ENCODE measurements around the gene SRMS.

The SRMS gene

DNA sequence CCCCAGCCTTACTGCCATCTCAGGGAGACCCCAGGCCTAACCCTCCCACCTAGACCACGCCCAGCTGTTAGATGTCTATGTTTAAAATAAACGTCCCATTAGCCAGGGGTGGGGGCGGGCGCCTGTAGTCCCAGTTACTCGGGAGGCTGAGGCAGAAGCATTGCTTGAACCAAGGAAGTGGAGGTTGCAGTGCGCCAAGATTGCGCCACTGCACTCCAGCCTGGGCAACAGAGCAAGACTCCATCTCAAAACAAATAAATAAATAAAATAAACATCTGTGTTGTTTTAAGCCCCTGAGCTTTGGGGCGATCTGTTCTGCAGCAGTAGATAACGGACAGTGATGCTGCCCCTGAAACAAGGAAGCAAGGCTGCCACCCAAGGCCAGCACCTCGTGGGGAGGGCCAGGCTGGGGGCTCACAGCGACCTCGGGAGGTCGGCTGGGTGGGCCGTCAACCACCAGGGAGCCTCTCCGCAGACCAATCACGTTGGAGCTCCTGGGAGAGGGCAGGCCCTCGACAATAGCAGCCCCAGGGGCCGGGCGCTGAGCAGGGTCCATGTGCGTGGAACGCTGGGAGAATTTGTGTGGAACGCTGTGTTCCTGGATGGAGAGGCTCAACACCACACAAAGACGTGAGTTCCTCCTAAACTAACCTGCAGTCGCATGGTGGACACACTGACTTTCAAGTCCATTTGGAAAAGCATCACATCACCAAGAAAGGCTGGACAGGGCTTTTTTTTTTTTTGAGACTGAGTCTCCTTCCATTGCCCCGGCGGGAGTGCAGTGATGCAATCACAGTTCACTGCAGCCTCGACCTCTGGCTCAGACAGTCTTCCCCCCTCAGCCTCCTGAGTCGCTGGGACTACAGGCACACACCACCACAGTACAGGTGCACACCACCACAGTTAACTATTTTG, 27.5 kb upstream of the SRMS start:
- peaks cover 9% of the 10 kb centered on the region; the same call in 1 of the 2 replicates for H3K4me1 ChIP-seq (ENCODE audit: low read length)
- no peaks in the 10 kb centered on the region for H3K79me2 ChIP-seq (ENCODE audit: low read length)
- peaks cover 63% of the 10 kb centered on the region for H3K27me3 ChIP-seq (ENCODE audit: low read depth, low read length)
- H3K9ac ChIP-seq (ENCODE audit: low read length), result no peak overlapping the region
- no peak overlapping the region for H3K27ac ChIP-seq (ENCODE audit: low read length)
- no peaks in the 10 kb centered on the region for H3K9me3 ChIP-seq (ENCODE audit: insufficient read depth, low read length)
- no peak overlapping the region for H2AFZ ChIP-seq (ENCODE audit: low read depth, low read length)
- peak overlapping the region; percentile 84 for H3K4me3 ChIP-seq (ENCODE audit: low read length)
- H3K4me2 ChIP-seq (ENCODE audit: low read length), result peak overlapping the region; percentile 78
- H4K20me1 ChIP-seq (ENCODE audit: insufficient read depth, low read length), result peaks cover 11% of the 10 kb centered on the region
- no peaks in the 10 kb centered on the region for H3K36me3 ChIP-seq (replicated peaks; ENCODE audit: low read depth, low read length)
- TF ChIP-seq, protein P1, sequence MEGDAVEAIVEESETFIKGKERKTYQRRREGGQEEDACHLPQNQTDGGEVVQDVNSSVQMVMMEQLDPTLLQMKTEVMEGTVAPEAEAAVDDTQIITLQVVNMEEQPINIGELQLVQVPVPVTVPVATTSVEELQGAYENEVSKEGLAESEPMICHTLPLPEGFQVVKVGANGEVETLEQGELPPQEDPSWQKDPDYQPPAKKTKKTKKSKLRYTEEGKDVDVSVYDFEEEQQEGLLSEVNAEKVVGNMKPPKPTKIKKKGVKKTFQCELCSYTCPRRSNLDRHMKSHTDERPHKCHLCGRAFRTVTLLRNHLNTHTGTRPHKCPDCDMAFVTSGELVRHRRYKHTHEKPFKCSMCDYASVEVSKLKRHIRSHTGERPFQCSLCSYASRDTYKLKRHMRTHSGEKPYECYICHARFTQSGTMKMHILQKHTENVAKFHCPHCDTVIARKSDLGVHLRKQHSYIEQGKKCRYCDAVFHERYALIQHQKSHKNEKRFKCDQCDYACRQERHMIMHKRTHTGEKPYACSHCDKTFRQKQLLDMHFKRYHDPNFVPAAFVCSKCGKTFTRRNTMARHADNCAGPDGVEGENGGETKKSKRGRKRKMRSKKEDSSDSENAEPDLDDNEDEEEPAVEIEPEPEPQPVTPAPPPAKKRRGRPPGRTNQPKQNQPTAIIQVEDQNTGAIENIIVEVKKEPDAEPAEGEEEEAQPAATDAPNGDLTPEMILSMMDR (IDR thresholded peaks at IDR 0.05; ENCODE audit: low read depth, low read length), result no peak
- TF ChIP-seq EZH2phosphoT487 (IDR thresholded peaks at IDR 0.05; ENCODE audit: low read depth), result no peak

DNA sequence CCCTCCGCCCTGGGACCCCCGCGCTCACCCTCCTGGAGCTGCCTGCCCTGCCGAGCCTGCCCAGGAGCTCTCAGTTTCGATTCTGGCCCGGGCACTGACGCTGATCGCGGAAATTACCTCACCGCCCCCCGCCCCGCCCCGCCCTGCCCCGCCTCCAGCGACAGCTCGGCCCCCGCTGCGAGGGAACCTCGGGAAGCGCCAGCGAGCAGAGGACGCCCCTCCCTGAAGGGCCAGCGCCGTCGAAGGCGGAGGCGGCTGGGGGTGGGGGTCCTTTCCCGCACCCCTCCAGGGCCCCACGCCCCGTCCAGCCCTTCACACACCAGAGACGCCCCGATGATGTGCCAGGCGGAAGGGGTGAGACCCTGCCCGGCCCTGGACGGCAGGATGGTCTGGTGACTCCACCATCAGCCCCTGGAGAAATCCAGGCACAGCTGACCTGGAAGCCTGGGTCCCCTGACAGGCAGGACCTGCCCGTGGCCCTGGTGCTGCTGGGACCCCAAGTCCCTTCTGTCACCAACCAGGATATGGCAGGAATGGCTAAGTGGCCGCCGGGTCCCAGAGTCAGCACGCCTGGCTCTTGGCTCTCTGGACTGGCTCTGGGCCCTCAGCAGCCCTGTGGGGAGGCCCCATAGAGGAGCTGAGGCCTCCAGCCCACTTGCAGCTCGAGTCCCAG, 26.7 kb upstream of the SRMS start, which contains the start of gene HELZ2:
Gene HELZ2, minus strand, starts transcription at position 84 of the 673 bp plus-strand sequence. CDS start 1,854 bp downstream, outside the sequence.
- H3K4me2 ChIP-seq (ENCODE audit: low read length), result peak within 1 kb of the TSS; percentile 98
- no peak within 1 kb of the TSS for H3K27ac ChIP-seq (ENCODE audit: low read length)
- no peaks in the 10 kb centered on the region for H3K36me3 ChIP-seq (replicated peaks; ENCODE audit: low read depth, low read length)

GRCh38 chr20:63573647-63574131, 26.1 kb upstream of the SRMS start:
- Histone ChIP-seq H3K9ac (ENCODE audit: low read length) (peak overlapping the region; percentile 70), H3K36me3 (replicated peaks; ENCODE audit: low read depth, low read length) (no peaks in the 10 kb centered on the region), H4K20me1 (ENCODE audit: insufficient read depth, low read length) (peaks cover 23% of the 10 kb centered on the region), H3K27me3 (ENCODE audit: low read depth, low read length) (peaks cover 66% of the 10 kb centered on the region), H3K27ac (ENCODE audit: low read length) (no peak overlapping the region), H2AFZ (ENCODE audit: low read depth, low read length) (no peak overlapping the region), H3K4me3 (ENCODE audit: low read length) (peak overlapping the region; percentile 84), H3K79me2 (ENCODE audit: low read length) (no peaks in the 10 kb centered on the region), H3K4me2 (ENCODE audit: low read length) (peak overlapping the region; percentile 98), H3K4me1 (ENCODE audit: low read length) (peaks cover 19% of the 10 kb centered on the region), H3K9me3 (ENCODE audit: insufficient read depth, low read length) (no peaks in the 10 kb centered on the region)
- TF ChIP-seq, protein P1 (IDR thresholded peaks at IDR 0.05; ENCODE audit: low read depth, low read length), result no peak
- no peak for TF ChIP-seq EZH2phosphoT487 (IDR thresholded peaks at IDR 0.05; ENCODE audit: low read depth)

More for the DNA sequence above, 26.7 kb upstream of the SRMS start, which contains the start of gene HELZ2:
- no peaks in the 10 kb centered on the region for H3K79me2 ChIP-seq (ENCODE audit: low read length)
- peak within 1 kb of the TSS; percentile 84 for H3K4me3 ChIP-seq (ENCODE audit: low read length)
- peak within 1 kb of the TSS; percentile 70 for H3K9ac ChIP-seq (ENCODE audit: low read length)
- H2AFZ ChIP-seq (ENCODE audit: low read depth, low read length), result peak within 1 kb of the TSS; percentile 37; the same call in 1 of the 2 replicates
- H3K9me3 ChIP-seq (ENCODE audit: insufficient read depth, low read length), result no peaks in the 10 kb centered on the region
- TF ChIP-seq, protein P1 (IDR thresholded peaks at IDR 0.05; ENCODE audit: low read depth, low read length), result no peak
- no peak for TF ChIP-seq EZH2phosphoT487 (IDR thresholded peaks at IDR 0.05; ENCODE audit: low read depth)
- H3K27me3 ChIP-seq (ENCODE audit: low read depth, low read length), result peaks cover 63% of the 10 kb centered on the region
- H3K4me1 ChIP-seq (ENCODE audit: low read length), result peaks cover 13% of the 10 kb centered on the region; the same call in 1 of the 2 replicates
- H4K20me1 ChIP-seq (ENCODE audit: insufficient read depth, low read length), result peaks cover 17% of the 10 kb centered on the region

Data from OCI-LY3 (cell line).